HCT116 (cell line): Measurements from ENCODE around the gene FCRL2. TPM values are rescaled to one million over a fixed set of nuclear protein-coding genes. Genes with fewer than 3 reads are reported as not detected.

Experiments used
- ATAC-seq: fragments of 200-7000 bp; cut with Tn5 transposase; 2 replicates; pipeline ENCODE4 v1.9.1; 2020; ENCODE audit warnings: mild to moderate bottlenecking, moderate library complexity
- BruUV-seq: library from RNA; stranded (reverse); fragments of 400-500 nt; replicated peaks from 2 replicates; lab custom pipeline; 2021; lab: Mats Ljungman, UMichigan
- CTCF ChIA-PET: fragments of 300-600 bp; sonication (Branson Sonifier 250); formaldehyde crosslinking; loops from one replicate; lab custom pipeline; 2021; ENCODE audit warnings: antibody characterized with exemption; lab: Charles Lee
- POLR2A ChIA-PET: fragments of 300-600, 350-600 bp; sonication (Branson Sonifier 250); formaldehyde crosslinking; loops from one replicate; lab custom pipeline; 2021; ENCODE audit warnings: antibody characterized with exemption; lab: Charles Lee
- RAD21 ChIA-PET, 2 experiments: fragments of 300-600 bp; sonication (Branson Sonifier 250); formaldehyde crosslinking; loops; one replicate each; lab custom pipeline; 2023; ENCODE audit warnings: low total read pairs in 2 of 2; ENCODE audit not compliant: uncharacterized antibody in 2 of 2, unreplicated experiment in 2 of 2, low non-redundant PET in 1 of 2; lab: Charles Lee
- DNase-seq: peaks from one replicate; pipeline ENCODE4 v3.0.0-alpha.2; 2010; ENCODE audit warnings: low read depth, low spot score
- H2AFZ ChIP-seq: fragments of 200-600 bp; shearing (Covaris generic), sonication (generic); 2 replicates; pipeline ENCODE4 v1.6.1; 2017; ENCODE audit warnings: low read depth, mixed run types, mixed read lengths, antibody characterized with exemption, low read length; ENCODE audit not compliant: poor library complexity, severe bottlenecking
- H3K27ac ChIP-seq: 2 replicates; pipeline ENCODE4 v1.5.1; 2012; ENCODE audit warnings: low read depth, low read length
- H3K27me3 ChIP-seq: fragments of 200-600 bp; sonication (generic); 2 replicates; pipeline ENCODE4 v1.6.1; 2016; ENCODE audit warnings: mixed run types, low read length, mixed read lengths; ENCODE audit not compliant: insufficient read depth
- H3K36me3 ChIP-seq, 2 experiments: fragments of 200-500 bp in 1 of 2; fragments of 200-600 bp in 1 of 2; sonication (Bioruptor generic) in 1 of 2; sonication (generic) in 1 of 2; 2 replicates each; pipeline versions ENCODE4 v1.5.1 to v1.6.1; 2014 to 2016; ENCODE audit warnings: low read length in 2 of 2, inconsistent platforms in 1 of 2, mixed read lengths in 1 of 2, mixed run types in 1 of 2; ENCODE audit not compliant: insufficient read depth in 2 of 2, control insufficient read depth in 1 of 2
- H3K4me1 ChIP-seq, 2 experiments: fragments of 200-600 bp in 1 of 2; sonication (generic) in 1 of 2; 2 replicates each; pipeline versions ENCODE4 v1.5.1 to v1.6.1; 2012 to 2017; ENCODE audit warnings: low read length in 2 of 2, inconsistent platforms in 1 of 2, mild to moderate bottlenecking in 1 of 2, mixed read lengths in 1 of 2, mixed run types in 1 of 2, moderate library complexity in 1 of 2; ENCODE audit not compliant: insufficient read depth in 2 of 2, control insufficient read depth in 1 of 2
- H3K4me2 ChIP-seq: fragments of 200-600 bp; sonication (generic); 2 replicates; pipeline ENCODE4 v1.6.1; 2017; ENCODE audit warnings: mixed run types, low read length, mixed read lengths
- H3K4me3 ChIP-seq, 2 experiments: fragments of 200-600 bp in 1 of 2; sonication (generic) in 1 of 2; replicated peaks in 1 of 2; 2 replicates each; pipeline ENCODE4 v1.5.1; 2011 to 2016; ENCODE audit warnings: low read length in 2 of 2, control low read depth in 1 of 2, low read depth in 1 of 2, mild to moderate bottlenecking in 1 of 2, mixed read lengths in 1 of 2, mixed run types in 1 of 2
- H3K79me2 ChIP-seq: fragments of 200-600 bp; sonication (generic); 2 replicates; pipeline ENCODE4 v1.6.1; 2017; ENCODE audit warnings: mild to moderate bottlenecking, mixed run types, low read length, moderate library complexity, mixed read lengths; ENCODE audit not compliant: insufficient read depth
- H3K9ac ChIP-seq: fragments of 200-600 bp; sonication (generic); 2 replicates; pipeline ENCODE4 v1.6.1; 2016; ENCODE audit warnings: low read length, mixed read lengths
- H3K9me2 ChIP-seq: fragments of 200-600 bp; sonication (generic), shearing (Covaris generic); 2 replicates; pipeline ENCODE4 v1.6.1; 2017; ENCODE audit warnings: mixed run types, mild to moderate bottlenecking, moderate library complexity; ENCODE audit not compliant: insufficient read depth
- H3K9me3 ChIP-seq, 2 experiments: fragments of 200-500 bp in 1 of 2; fragments of 200-600 bp in 1 of 2; sonication (Bioruptor generic) in 1 of 2; sonication (generic) in 1 of 2; 2 replicates each; pipeline ENCODE4 v1.6.1; 2014 to 2017; ENCODE audit warnings: low read length in 2 of 2, mixed read lengths in 2 of 2, inconsistent platforms in 1 of 2, low read depth in 1 of 2, mild to moderate bottlenecking in 1 of 2, mixed run types in 1 of 2, moderate library complexity in 1 of 2; ENCODE audit not compliant: control insufficient read depth in 1 of 2, insufficient read depth in 1 of 2
- H4K20me1 ChIP-seq: fragments of 200-600 bp; sonication (generic), shearing (Covaris generic); 2 replicates; pipeline ENCODE4 v1.6.1; 2017; ENCODE audit warnings: mixed run types, mild to moderate bottlenecking, moderate library complexity; ENCODE audit not compliant: insufficient read depth
- CBX3 ChIP-seq: IDR thresholded peaks from 2 replicates; pipeline ENCODE4 v1.6.1; 2012; ENCODE audit warnings: low read depth
- CEBPB ChIP-seq: IDR thresholded peaks from 2 replicates; pipeline ENCODE4 v1.6.1; 2012; ENCODE audit warnings: low read depth
- EGR1 ChIP-seq: IDR thresholded peaks from 2 replicates; pipeline ENCODE4 v1.6.1; 2012; ENCODE audit warnings: low read depth
- ELF1 ChIP-seq: IDR thresholded peaks from 2 replicates; pipeline ENCODE4 v1.6.1; 2012; ENCODE audit warnings: low read depth, borderline replicate concordance
- EZH2phosphoT487 ChIP-seq: fragments of 200-600 bp; IDR thresholded peaks from 2 replicates; pipeline ENCODE4 v1.6.1; 2018; ENCODE audit warnings: antibody characterized with exemption, borderline replicate concordance
- FOSL1 ChIP-seq: IDR thresholded peaks from 2 replicates; pipeline ENCODE4 v1.6.1; 2012; ENCODE audit warnings: low read depth
- RAD21 ChIP-seq: IDR thresholded peaks from 2 replicates; pipeline ENCODE4 v1.6.1; 2012; ENCODE audit warnings: low read depth, mild to moderate bottlenecking
- SIN3A ChIP-seq: IDR thresholded peaks from 2 replicates; pipeline ENCODE4 v1.6.1; 2012; ENCODE audit warnings: low read depth
- SP1 ChIP-seq: IDR thresholded peaks from 2 replicates; pipeline ENCODE4 v1.6.1; 2012; ENCODE audit warnings: low read depth
- SRF ChIP-seq: IDR thresholded peaks from 2 replicates; pipeline ENCODE4 v1.6.1; 2012; ENCODE audit warnings: low read depth
- TCF7L2 ChIP-seq: IDR thresholded peaks from 2 replicates; pipeline ENCODE4 v1.7.0; 2011; ENCODE audit warnings: borderline replicate concordance, inconsistent platforms; ENCODE audit not compliant: insufficient read depth, insufficient read length; ENCODE audit errors: extremely low read depth
- YY1 ChIP-seq: IDR thresholded peaks from 2 replicates; pipeline ENCODE4 v1.6.1; 2011; ENCODE audit warnings: low read length, low read depth, moderate library complexity, mild to moderate bottlenecking; ENCODE audit not compliant: insufficient replicate concordance; ENCODE audit errors: extremely low read depth
- intact Hi-C: fragments of 100-400 bp; cut with micrococcal nuclease; formaldehyde crosslinking; loops from 2 replicates; pipeline ENCODE4 v1.10.0; 2022
- total RNA-seq: library from RNA; stranded (reverse); gene quantifications from one replicate; pipeline ENCODE4 v1.2.1, GENCODE V29; 2021; ENCODE audit not compliant: unreplicated experiment
- TF ChIP-seq, protein P1 (sequence below): IDR thresholded peaks from 2 replicates; pipeline ENCODE4 v1.6.1; 2011; ENCODE audit warnings: mild to moderate bottlenecking, low read length, moderate library complexity; ENCODE audit not compliant: insufficient replicate concordance; ENCODE audit errors: extremely low read depth
- TF ChIP-seq, protein P2 (sequence below), 3 experiments: fragments of 200-600 bp in 1 of 3; sonication (generic) in 1 of 3; IDR thresholded peaks in 2 of 3; conservative IDR thresholded peaks in 1 of 3; 2 replicates each; pipeline ENCODE4 v1.5.1; 2012 to 2017; ENCODE audit warnings: low read depth in 2 of 3, low read length in 2 of 3, antibody characterized with exemption in 1 of 3, borderline replicate concordance in 1 of 3, control low read depth in 1 of 3, mild to moderate bottlenecking in 1 of 3, mixed read lengths in 1 of 3, mixed run types in 1 of 3, moderate library complexity in 1 of 3; ENCODE audit not compliant: insufficient read depth in 1 of 3
- TF ChIP-seq, protein P3 (sequence below): IDR thresholded peaks from 2 replicates; pipeline ENCODE4 v1.6.1; 2012

Gene FCRL2
- total RNA-seq, 1 experiment from 2014 or later = not detected

DNA sequence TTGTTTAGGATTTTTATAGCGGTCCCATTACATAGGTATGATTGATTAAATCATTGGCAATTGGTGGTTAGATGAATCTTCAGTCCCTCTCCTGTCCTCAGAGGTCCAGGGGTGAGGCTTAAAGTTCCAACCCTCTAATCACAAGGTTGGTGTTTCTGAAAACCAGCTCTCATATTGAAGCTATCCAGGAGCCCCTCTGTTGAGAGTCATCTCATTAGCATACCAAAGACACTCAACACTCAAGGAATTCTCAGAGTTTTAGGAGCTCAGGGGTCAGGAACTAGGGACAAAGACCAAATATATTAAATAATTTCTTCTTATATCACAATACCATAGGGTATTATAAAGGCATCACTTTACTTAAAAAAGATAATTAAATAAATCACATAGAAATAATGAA lies 23.3 kb downstream of the FCRL2 start:
- RAD21 ChIA-PET = no interaction called here
- Histone ChIP-seq H3K36me3 (no peaks in the 10 kb centered on the region), H3K79me2 (no peaks in the 10 kb centered on the region), H4K20me1 (no peaks in the 10 kb centered on the region), H3K27me3 (no peaks in the 10 kb centered on the region), H3K9me3 (no peaks in the 10 kb centered on the region), H3K4me3 (no peak overlapping the region), H3K9me2 (no peaks in the 10 kb centered on the region), H3K4me1 (no peaks in the 10 kb centered on the region), H2AFZ (no peak overlapping the region), H3K9ac (no peak overlapping the region), H3K4me2 (no peak overlapping the region), H3K27ac (no peak overlapping the region)
- CTCF ChIA-PET = no interaction called here
- BruUV-seq = no TSS peak
- POLR2A ChIA-PET = no interaction called here
- DNase-seq (no peak), ATAC-seq (no peak)
- intact Hi-C loops = no loop called here
- TF ChIP-seq SRF = no peak
- TF ChIP-seq YY1 = no peak
- no peak for TF ChIP-seq CEBPB
- TF ChIP-seq EGR1 = no peak
- TF ChIP-seq CBX3 = no peak
- TF ChIP-seq FOSL1 = no peak
- TF ChIP-seq, protein P1, sequence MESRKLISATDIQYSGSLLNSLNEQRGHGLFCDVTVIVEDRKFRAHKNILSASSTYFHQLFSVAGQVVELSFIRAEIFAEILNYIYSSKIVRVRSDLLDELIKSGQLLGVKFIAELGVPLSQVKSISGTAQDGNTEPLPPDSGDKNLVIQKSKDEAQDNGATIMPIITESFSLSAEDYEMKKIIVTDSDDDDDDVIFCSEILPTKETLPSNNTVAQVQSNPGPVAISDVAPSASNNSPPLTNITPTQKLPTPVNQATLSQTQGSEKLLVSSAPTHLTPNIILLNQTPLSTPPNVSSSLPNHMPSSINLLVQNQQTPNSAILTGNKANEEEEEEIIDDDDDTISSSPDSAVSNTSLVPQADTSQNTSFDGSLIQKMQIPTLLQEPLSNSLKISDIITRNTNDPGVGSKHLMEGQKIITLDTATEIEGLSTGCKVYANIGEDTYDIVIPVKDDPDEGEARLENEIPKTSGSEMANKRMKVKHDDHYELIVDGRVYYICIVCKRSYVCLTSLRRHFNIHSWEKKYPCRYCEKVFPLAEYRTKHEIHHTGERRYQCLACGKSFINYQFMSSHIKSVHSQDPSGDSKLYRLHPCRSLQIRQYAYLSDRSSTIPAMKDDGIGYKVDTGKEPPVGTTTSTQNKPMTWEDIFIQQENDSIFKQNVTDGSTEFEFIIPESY = no peak
- TF ChIP-seq EZH2phosphoT487 = no peak
- no peak for TF ChIP-seq RAD21

DNA sequence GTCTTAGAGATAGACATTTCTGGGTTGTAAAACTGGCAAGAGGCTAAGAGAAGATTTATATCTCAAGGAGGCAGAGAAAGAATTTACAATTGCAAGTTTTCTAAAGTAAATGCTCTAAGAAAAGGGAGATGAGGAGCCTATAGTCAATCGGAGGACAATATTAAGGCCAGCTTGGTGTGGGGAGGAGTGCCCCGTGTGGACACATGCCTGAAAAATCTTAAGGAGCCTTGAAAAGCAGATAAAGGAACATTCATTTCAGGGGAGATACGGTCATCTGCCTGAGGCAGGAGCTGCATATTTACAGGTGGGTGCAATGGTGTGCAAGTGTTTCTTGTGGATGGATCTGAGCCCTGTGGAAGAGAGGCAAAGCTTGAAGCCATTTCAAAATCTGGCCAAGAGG lies 25.6 kb downstream of the FCRL2 start:
- H3K27ac ChIP-seq = no peak overlapping the region
- BruUV-seq = no TSS peak
- no peak; the same call in 1 of the 2 replicates for ATAC-seq
- H3K27me3 ChIP-seq = peaks cover 7% of the 10 kb centered on the region
- H3K79me2 ChIP-seq = no peaks in the 10 kb centered on the region
- ChIA-PET RAD21 (no interaction called here), POLR2A (no interaction called here), CTCF (no interaction called here)
- no peak overlapping the region for H2AFZ ChIP-seq
- H3K36me3 ChIP-seq = no peaks in the 10 kb centered on the region
- no peak overlapping the region for H3K4me2 ChIP-seq
- no peak overlapping the region for H3K4me3 ChIP-seq
- TF ChIP-seq SIN3A (no peak), TCF7L2 (no peak), FOSL1 (no peak), YY1 (no peak), SP1 (no peak), ELF1 (no peak)
- TF ChIP-seq, protein P2, sequence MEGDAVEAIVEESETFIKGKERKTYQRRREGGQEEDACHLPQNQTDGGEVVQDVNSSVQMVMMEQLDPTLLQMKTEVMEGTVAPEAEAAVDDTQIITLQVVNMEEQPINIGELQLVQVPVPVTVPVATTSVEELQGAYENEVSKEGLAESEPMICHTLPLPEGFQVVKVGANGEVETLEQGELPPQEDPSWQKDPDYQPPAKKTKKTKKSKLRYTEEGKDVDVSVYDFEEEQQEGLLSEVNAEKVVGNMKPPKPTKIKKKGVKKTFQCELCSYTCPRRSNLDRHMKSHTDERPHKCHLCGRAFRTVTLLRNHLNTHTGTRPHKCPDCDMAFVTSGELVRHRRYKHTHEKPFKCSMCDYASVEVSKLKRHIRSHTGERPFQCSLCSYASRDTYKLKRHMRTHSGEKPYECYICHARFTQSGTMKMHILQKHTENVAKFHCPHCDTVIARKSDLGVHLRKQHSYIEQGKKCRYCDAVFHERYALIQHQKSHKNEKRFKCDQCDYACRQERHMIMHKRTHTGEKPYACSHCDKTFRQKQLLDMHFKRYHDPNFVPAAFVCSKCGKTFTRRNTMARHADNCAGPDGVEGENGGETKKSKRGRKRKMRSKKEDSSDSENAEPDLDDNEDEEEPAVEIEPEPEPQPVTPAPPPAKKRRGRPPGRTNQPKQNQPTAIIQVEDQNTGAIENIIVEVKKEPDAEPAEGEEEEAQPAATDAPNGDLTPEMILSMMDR (IDR thresholded peaks at IDR 0.05 in 2 of 3, conservative IDR thresholded peaks at IDR 0.05 in 1 of 3; ENCODE audit: borderline replicate concordance in 1 of 3, insufficient read depth in 1 of 3, low read depth in 2 of 3, low read length in 2 of 3) = peak in 1 of 3 experiments; percentile 26; a peak in 1 of 6 replicates
- TF ChIP-seq, protein P3, sequence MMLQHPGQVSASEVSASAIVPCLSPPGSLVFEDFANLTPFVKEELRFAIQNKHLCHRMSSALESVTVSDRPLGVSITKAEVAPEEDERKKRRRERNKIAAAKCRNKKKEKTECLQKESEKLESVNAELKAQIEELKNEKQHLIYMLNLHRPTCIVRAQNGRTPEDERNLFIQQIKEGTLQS = no peak
- H3K4me1 ChIP-seq = no peaks in the 10 kb centered on the region
- H3K9ac ChIP-seq = no peak overlapping the region
- H3K9me2 ChIP-seq = no peaks in the 10 kb centered on the region
- no peaks in the 10 kb centered on the region for H4K20me1 ChIP-seq
- DNase-seq = no peak
- H3K9me3 ChIP-seq = no peaks in the 10 kb centered on the region
- intact Hi-C loops = no loop called here
